GM10266 (cell line): Measurements from ENCODE around the gene PNPLA3.
"Not testable (repeated sequence)": the region's sequence is repeated elsewhere in the genome, so short reads cannot be mapped to it uniquely, and the experiment has no call there.

Experiments
- DNase-seq: peaks from one replicate; pipeline ENCODE4 v3.0.0; 2012; ENCODE audit errors: extremely low spot score
- CTCF ChIP-seq: IDR thresholded peaks from 2 replicates; pipeline ENCODE4 v1.5.1; 2012; ENCODE audit warnings: mild to moderate bottlenecking, low read depth; ENCODE audit not compliant: control insufficient read depth, insufficient read depth; ENCODE audit errors: missing control alignments

The PNPLA3 gene

DNA sequence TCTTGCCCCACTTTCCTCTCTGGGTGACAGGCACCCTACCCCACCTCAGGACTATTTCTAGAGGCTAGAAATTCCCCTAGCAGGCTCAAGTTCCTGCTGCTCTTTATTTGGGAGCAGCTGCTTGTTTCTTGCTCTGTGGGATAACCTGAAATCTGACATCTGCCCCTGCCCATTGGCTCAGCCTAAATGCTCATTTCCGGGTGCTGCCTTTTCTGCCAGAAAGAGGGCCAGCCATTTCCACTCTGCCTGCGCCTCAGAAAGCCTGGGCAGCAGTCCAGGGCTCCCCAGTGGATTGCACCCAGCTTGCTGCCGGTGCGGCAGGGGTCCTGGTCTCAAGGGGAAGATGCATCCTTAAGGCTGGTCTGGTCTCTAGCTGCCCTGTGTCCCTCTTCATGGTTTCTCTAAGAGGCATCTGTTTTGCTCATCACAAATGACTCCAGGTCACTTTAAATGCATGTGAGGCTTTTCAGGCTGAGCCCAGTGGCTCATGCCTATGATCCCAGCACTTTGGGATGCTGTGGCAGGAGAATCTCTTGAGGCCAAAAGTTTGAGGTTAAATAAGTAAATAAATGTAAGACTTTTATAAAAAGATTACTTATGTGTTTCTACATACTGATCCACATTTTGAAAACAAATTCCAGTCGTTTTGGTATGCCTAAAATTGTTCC, 21.5 kb upstream of the PNPLA3 start:
- DNase-seq: no peak
- no peak for TF ChIP-seq CTCF

DNA sequence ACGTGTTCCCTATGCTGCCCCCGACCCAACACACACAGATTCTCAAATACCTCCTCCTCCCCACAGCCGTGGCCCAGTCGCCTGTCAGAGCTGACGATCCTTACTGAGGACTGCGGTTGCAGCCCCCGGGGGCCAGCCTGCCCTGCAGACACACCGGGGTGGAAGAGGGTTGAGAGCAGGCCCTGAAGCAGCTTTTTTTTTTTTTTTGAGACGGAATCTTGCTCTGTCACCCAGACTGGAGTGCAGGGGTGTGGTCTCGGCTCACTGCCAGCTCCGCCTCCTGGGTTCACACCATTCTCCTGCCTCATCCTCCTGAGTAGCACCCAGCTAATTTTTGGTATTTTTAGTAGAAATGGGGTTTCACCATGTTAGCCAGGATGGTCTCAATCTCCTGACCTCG, 20.6 kb upstream of the PNPLA3 start:
- not testable (repeated sequence) for DNase-seq

- DNase-seq: not testable (repeated sequence)
Observed at GRCh38 chr22:43904412-43904811, 19.2 kb upstream of the PNPLA3 start.

DNA sequence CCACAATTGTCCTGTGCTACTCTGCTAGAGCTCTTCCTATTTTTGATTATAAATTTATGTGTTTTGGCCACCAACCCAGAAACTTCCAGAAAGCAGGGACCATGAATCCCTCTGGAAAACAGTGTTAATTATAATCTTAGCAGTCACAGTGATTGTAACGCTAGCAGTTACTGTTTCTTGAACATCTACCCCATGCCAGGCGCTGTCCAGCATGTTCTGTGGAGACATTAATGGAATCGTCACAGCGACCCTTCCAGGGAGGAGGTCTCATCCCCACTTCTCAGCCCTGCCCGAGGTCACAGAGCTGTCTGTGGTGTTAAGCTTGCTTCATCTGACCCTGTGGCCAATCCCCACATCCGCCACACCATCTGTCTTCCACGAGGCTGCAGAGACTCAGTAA, 17.9 kb upstream of the PNPLA3 start:
- no peak for TF ChIP-seq CTCF
- no peak for DNase-seq

DNA sequence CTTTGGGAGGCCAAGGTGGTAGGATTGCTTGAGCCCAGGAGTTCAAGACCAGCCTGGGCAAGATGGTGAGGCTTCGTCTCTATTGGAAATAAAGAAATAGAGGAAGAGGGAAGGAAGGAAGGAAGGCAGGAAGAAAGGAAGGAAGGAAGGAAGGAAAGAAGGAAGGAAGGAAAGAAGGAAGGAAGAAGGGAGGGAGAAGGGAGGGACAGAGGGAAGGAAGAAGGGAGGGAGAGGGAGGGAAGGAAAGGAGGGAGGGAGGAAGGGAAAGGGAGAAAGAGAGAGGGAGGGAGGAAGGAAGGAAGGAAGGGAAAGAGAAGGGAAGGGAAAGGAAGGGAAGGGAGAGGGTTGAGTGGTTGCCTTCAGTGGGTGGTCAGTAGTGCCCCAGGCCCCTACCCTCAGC, 13.9 kb upstream of the PNPLA3 start:
- no peak for DNase-seq
- no peak for TF ChIP-seq CTCF

DNA sequence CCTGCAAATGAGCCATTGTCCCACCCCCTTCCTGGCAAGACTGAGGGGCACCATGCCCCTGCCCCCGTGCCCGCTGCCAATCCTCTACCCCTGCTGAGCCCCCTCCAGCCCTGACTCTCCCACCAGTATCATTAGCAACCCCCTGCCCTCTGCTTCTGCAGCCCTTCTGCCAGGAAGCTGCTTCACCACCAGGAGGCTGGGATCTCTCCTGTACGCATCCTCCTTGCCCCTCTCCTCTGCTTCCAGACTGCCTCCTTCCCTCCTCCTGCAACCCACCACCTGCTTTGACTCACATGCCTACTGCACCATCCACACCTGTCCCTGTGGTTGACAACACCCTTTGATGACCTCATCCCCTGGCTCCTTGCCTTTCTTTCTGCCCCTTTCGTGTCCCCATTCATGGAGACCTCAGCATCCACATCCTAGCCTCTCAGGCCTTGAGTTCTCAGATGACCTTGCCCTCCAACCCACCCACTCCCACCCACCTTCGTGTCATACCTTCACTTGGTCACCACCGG, 13.4 kb upstream of the PNPLA3 start:
- no peak for TF ChIP-seq CTCF
- DNase-seq: no peak

DNA sequence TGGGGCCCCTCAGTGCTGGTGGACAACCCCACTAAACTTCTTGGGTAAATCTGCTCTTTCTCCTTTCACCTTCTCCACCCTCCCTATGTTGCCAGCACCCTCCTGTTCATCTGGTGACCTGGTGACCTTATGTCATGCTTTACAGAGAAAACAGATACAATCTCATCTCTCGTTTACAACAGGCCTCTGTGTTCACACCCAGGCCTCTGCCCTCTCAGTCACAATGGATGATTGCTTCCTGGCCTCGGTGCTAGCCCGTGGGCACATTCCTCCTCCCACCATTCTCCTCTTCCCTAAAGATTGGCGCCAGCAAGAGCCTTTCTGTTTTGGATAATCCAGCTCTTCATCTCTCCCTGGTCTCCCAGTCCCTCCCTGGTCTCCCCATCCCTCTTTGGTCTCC, 12.3 kb upstream of the PNPLA3 start:
- TF ChIP-seq CTCF: no peak

GRCh38 chr22:43917521-43917920, 6.1 kb upstream of the PNPLA3 start:
- TF ChIP-seq CTCF: no peak
- no peak for DNase-seq

More for the DNA sequence above, 12.3 kb upstream of the PNPLA3 start:
- DNase-seq: no peak
